Measurements from ENCODE around the gene DRAP1.

GRCh38 chr11:65894034-65894591 is 25.1 kb upstream of the DRAP1 start:
- TF ChIP-seq EZH2phosphoT487 (IDR thresholded peaks at IDR 0.05; ENCODE audit: low read length): no peak
- no peak for TF ChIP-seq CTCF (IDR thresholded peaks at IDR 0.05; ENCODE audit: low read length)
- no peak for TF ChIP-seq EZH2 (optimal IDR thresholded peaks at IDR 0.05; ENCODE audit: low read depth, low read length)

Data from MM.1S (cell line).